Hematopoietic multipotent progenitor cell treated with erythropoietin and hydrocortisone succinate and interleukin-3 and kit ligand, for 4 days (in vitro differentiated cells): Measurements from ENCODE around the gene MMAB.
"Not testable (repeated sequence)": the region's sequence is repeated elsewhere in the genome, so short reads cannot be mapped to it uniquely, and the experiment has no call there.

Experiments used
- DNase-seq: peaks from one replicate; pipeline ENCODE4 v3.0.0-alpha.2; 2015

MMAB gene

DNA sequence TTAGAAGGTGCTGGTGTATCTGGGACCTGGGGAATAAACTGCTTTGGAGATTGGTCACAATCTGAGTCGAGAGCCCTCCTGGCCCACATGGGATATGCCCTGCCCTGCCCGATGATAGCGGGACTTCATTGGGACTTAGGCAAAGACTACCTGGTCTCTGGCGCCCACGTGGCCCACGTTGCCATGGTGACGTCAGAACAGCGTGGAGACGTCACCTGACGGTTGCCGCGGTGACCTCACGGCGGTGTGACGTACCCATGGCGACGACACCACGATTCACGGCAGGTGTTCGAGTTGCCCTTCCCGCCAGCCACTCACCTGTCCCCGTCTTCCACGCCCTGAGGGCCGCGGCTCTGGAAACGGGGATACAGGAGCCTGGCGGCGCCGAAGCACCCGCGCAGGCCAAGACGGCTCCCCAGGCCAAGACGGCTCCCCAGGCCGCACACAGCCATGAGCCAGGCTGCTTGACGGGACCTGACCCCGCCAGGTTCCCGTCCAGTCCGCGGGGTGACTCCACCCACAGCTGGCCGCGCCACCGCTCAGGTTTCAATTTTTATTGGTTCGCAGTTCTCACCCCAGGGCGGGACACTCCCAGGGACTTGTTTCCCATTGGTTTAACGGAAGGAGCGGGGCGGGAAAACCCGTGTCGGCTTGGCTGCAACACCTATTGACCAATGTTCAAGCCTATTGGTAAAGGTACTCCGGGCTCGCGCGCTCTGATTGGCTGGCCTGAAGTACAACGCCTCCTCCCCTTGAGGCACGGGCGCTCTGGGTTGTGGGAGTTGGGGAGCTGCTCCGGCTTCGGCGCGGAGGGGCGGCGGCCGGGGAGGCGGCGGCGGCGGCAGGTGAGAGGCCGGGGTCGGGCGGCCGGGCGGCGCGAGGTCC, at the start of gene MMAB, which contains the start of gene MVK:
Gene MMAB, minus strand, starts transcription at position 476 of the 885 bp plus-strand sequence. Its CDS starts 24 bp downstream, at position 452.
Gene MVK, plus strand, starts transcription at position 766 of the 885 bp plus-strand sequence. CDS start 1,029 bp downstream, outside the sequence.
- DNase-seq, result peak; percentile 100

DNA sequence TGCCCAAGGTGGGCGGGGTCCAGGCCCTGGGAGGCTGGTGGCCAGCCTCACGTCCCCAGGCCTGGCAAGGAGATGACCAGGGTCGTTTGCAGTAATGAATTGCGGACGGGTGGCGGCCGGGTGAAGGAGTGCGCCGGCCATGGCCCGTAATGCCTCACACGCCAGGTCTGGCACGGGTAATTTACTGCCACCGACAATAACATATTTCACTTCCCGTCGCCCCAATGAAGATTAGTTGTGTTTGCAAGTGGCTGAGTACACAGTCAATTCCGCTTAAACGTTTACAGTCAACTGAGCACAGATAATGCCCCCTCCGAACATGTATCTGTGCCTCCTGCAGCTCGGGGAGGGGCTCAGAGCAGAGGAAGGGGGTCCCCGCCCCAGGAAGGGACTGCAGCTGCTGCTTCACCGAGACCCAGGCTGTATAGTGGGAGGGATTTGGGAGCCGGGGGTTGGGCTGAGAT, 48.6 kb upstream of the MMAB start:
- DNase-seq, result no peak

DNA sequence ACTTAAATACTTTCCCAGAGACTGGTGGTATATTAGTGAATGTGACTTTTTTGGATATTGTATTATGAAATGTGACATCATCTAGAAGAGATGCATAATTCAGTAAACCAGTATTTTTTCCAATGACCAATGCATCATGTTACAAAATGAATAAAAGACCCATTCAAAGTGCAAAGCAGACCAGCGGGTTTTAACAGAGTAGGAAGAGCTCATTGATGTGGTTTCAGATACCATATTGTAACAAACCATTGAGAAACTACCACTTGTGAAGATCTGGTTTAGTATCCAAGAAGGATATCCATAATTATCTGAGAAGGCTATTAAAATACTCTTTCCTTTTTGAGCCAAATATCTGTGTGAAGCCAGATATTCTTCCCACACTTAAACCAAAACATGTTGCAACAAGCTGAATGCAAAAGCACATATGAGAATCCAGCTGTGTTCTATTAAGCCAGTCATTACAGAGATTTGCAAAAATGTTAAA, 47.9 kb upstream of the MMAB start:
- DNase-seq, result no peak

DNA sequence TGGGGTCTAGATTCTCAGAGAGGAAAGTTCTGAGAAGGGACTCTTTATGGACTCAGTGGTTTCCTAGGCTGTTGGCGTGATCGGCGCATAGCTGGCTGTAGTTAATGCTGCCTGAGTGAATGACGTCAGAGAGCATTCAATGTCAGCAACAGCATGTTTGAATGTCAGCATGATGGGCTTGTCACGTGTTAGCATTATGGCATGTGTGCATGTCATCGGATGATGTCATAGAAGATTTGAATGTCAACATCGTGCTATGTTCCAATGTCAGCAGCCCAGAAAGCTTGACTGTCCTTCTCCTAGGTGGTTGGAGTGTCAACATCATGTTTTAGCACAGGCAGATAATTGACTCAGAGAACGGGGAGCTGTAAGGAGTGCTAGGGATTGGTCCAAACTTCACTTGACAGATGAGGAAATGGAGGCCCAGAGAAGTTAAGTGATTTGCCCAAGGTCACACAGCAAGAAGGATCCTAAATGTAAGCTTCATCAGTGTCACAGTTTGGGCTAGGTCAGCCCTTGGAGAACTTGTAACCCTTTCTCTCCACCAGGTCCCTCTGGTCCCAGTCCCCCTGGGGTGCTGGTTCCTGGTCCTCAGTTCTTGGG, 45.8 kb upstream of the MMAB start:
- DNase-seq, result no peak

DNA sequence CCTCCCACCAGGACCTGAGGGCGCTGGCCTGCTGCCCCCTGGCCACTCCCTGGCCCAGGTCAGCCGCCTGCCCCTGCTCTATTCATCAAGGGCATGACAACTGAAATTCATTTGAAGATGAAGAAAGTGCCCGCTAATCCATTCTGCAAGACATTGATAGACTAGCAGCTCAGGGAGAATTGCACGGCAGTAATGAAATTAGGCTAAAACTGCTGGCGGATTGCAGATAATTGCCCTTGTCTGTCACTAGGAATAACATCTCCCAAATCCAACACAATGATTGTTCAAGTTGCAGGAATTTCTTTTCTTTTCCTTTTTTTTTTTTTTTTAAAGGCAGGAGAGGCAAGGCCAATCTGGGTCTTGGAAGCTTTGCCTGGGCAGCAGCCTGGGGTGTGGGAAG, 44.8 kb upstream of the MMAB start:
- DNase-seq, result no peak

DNA sequence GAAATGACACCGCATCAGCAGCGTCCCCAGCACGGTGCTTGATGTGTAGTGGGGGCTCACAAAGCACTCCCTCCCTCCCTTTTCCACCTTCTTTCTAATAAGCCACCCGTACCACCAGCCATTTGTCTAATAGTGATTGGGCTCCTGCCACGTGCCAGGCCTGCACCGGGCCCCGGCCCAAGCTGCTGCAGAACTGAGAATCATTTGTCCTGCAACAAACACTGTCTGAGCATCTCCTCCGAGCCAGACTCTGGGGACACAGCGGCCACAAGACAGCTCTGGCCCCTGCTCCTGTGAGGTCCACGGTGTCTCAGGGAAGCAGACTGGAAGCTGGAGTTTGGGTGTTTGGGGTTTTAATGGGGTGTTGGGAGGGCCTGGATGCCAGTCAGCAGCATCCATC, 44.2 kb upstream of the MMAB start:
- DNase-seq, result no peak

DNA sequence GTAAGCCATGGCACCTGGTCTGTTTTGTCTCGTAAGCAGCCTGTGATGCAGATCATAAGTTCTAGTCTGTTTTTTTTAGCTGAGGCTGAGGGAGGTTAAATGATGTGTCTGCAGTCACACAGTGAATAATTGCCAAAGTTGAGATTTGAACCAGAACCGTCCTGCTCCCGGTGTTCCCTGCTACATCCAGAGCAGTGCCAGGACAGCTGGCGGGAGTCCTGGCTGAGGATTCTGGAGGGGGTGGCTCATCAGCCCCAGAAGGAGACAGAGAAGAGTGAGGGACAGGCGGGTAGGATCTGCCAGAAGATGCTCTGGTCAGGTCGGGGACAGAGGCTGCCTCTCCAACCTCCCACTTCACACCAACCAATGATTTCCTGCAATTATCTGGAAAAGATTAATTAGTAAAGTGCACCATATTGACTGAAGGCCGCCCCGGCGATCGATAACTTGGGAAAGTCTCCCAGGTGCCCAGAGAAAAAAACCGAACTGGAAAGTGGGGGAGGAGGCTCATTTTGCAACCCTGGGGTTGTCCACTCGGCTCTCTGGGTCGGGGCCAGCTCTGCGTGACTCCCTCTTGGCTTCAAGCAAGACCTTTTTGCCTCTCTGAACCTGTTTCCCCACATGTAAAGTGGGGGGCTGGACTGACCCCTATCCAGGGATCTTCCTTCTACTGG, 42.4 kb upstream of the MMAB start:
- no peak for DNase-seq

DNA sequence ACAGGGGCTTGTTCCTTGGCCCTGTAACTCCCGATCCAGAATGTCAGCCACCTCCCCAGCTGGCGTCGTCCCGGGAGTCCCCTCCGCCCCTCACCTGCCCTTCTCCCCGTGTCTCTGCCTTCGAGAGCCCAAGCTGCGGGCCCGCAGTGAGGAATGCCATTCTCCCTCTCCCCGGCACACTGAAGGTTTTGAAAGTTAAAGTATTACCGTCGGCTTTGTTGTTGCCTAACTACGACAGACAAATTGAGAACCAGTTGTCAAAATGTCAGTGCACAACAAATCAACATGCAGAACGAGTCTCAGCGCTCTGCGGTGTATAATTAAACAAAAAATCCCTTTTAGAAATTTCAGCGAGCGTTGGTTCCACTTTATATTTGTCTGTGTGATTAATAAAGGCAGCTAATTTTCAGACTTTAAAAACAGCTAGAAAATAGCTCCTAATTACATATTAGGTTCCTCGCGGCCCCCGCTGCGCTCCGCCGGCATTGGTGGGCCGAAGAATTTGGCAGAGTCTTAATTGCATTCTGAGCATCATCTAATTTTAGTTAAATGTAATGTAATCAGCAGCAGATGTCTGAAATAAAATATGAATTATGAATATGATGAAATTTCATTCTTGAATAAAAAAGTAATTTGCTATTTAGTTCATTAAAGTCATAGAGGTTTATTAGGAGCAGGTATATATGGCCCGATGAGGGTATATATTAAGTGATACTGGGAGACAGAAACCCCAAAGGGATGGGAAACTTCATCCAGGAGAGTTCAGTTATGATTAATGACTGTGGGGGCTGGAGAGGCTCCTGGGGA, 40.5 kb upstream of the MMAB start:
- DNase-seq, result no peak

DNA sequence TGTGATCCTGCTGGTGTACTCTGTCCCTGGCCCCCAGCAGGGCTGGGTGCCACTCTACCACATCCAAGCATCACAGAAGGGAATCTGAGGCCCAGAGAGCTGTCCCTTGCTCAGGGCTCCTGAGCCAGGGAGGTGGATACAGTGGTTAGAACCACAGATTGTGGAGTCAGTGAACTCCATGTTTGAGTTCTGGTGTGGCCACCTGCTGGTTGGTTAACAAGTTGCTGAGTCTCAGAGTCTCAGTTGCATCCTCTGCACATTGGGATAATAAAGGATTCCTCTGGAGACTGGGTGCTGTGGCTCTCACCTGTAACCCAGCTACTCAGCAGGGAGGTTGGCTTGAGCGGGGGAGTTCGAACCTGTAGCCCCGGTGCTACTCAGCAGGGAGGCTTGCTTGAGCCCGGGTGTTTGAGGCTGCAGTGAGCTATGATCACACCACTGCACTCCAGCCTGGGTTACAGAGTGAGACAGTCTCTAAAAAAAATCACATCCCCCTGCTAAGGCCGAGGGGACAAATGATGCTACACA, 39.7 kb upstream of the MMAB start:
- peak; percentile 47 for DNase-seq

DNA sequence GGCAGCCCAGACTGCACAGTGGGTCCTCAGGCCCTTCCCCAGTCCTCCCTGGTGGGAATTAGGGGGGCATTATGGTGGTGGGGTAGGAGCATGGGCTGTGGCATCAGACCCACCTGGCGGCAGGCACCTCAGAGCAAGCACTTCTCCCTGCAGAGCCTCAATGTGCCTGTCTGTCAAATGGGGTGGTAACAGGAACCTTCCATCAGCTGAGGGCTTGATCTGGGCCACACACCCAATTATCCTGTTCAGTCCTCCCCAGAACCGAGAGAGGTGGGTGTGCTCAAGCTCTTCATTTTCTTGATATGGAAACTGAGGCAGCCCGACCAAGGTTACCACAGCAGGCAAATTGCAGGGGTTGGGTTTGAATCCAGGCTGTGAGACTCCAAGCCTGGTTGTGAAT, 38.7 kb upstream of the MMAB start:
- DNase-seq, result no peak

DNA sequence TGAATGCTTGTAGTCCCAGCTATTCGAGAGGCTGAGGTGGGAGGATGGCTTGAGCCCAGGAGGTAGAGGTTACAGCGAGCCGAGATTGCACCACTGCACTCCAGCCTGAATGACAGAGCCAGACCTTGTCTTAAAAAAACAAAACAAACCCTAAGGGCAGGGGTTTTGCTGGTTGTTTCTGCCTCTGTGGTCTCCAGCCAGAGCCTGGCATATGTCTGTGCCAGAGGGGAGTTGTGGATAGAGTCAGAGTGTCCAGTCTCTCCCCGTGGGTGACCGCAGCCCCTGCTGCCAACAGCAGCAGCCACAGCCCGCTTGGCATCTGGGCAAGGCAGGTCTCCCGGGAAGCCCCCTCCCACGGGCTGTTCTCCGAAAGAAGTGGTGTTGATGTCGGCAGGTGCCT, 37.9 kb upstream of the MMAB start:
- no peak for DNase-seq

DNA sequence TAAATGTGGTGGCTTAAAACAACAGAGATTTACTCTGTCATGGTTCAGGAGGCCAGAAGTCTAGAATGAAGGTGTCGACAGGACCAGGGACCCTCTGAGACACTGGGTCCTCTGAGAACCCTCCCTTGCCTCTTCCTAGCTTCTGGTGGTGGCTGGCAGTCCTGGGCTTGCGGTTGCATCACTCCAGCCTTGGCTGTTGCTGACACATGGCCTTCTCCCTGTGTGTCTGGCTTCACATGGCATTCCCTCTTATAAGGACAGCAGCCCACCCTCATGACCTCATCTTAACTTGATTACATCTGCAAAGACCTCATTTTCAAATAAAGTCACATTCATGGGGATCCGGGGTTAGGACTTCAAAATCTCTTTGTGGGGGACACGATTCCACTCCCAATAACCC, 37.2 kb upstream of the MMAB start:
- DNase-seq, result no peak

DNA sequence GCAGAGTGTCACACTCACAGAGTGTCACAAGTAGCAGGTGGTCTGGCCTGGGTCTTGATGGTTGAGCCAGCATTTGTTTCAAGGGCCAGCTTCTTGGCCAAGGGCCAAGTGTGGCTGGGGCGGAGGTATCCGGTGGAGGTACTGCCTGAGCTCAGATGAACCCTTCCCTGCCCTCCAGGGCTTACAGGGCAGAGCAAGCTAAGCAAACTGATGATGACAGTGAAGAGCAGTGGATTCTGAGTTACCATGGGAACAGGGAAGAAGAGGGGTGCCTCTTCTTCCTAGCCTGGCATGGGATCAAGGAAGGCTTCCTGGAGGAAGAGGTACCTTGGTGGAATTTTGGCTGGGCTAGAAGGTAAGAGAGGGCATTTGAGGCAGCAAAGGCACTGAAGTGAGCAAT, 36.0 kb upstream of the MMAB start:
- no peak for DNase-seq

DNA sequence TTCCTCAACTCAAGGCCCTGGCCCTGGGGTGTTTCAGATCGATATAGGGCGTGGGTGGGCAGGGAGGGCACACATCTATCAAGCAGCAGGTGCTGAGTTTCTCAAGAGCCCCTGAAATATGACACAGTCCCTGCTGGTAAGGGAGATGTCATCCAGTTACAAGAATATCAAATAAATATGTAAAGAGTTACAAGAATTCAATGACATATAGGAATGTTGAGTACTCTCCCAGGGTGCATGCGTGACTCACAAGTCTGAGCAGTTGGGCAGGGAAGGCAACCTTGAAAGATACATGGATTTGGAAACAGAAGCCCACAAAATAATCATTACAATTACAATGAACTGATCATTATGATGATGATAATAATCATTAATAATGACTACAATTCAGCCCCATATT, 35.5 kb upstream of the MMAB start:
- no peak for DNase-seq

DNA sequence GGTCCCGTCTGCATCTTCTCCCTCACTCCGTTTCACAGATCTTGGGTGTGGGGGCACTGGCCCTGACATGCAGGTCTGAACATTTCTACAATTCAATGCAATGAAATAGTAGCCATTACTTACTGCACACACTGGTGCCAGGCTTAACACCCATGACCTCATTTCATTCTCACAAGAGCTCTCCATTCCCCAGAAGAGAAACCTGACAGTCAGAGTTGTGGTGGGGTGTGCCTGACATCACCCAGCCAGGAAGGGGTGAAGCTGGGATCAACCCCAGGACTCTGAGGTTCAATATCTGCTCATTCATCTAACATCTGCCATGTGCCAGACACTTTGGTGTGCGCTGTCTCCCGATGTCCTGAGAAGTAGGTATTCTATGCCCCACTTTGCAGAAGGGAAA, 35.0 kb upstream of the MMAB start:
- DNase-seq, result no peak

DNA sequence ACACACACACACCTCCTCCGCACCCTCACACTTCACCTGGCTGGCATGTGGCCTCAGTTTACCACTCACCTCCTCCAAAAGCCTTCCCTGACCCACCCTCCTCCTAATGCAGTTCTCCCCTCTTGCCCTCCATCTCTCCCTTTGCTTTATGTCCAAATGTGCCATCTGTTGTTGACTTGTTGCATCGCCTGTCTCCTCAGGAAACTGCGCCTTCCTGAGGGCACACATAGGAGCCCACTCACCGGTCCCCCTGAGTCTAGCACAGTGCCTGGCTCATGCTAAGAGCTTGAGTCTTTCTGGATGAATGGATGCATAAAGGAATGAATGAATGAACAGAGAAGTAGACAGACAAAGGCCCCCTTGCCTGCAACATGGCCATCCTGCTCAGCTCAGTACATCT, 34.3 kb upstream of the MMAB start:
- no peak for DNase-seq

DNA sequence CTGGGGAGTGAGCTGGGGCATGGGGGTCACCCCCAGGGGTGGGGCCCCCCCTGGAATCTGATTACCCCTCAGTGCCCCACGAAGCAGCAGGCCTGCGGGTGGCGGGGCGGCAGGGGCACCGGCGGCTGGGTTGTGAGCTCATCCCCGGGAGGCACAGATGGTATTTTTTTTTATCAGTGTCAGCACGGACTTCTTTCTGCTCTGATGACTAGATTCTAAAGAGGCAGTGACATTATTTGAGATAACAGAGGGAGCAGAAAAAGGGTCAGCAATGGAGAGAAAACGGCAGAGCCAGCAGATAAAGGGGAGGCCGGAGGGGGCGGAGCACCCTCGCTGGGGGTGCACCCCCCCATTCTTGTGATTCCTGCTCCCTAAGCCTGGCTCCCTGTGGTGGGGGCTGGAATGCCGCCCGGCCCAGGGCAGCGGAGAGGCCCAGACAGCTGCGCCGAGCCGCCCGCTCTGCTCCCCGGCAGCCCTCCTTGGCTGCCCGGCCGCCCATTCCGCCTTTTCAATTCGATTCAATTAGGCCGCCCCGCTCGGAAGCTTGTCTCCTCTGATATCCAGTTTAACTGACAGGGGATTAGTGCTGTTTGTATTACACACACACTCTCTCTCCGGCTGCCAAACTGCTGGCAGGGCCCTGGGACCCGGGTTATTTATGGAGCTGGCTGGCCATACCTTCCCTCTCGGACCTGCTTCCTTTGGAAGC, 33.2 kb upstream of the MMAB start:
- DNase-seq, result peak; percentile 38

DNA sequence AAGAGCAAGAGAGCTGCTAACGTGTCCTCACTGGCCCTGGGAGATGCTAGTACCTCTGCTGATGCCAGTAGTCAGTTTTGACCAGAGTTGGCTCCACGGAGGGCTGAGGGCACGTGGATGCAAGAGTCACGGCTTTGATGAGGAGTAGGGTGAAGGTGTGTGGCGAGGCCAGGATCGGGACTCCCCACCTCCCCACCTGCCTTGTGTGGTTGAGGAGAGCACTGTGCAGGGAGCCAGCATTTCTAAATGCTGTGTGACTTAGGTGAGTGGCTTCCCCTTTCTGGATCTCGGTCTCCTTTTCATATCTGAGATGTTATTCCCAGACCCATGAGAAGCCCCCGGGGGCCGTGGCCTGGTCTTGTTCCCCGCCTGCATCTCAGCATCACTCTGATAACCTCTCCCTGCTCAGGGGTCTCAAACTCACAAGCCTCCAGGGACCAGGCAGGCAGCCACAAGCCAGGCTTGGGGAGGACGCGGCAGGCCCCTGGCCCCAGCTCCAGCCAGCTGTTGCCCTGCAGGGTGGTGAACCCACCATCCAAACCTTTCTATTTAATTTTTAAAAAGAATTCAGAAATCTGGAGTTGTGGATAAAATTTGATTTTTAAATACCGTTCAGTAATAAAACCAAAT, 32.4 kb upstream of the MMAB start:
- no peak for DNase-seq

DNA sequence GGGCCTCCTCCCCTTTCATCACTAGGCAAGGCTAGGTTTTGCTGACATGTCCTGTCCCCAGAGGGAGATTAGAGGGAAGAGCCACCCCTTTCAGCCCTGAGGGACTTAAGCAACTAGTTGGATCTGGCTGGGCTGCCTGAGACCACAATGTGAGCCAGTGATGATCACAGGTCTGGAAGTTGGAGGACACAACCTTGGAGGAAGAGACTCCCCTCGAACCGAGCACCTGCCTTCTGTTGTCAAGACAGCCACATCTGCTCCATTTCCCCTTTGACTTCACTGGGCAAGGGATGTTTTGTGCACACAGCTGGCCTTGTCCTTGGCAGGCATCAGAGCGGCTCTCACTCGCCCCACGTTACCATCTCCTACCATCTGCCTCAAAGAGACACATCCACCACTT, 31.7 kb upstream of the MMAB start:
- DNase-seq, result no peak

DNA sequence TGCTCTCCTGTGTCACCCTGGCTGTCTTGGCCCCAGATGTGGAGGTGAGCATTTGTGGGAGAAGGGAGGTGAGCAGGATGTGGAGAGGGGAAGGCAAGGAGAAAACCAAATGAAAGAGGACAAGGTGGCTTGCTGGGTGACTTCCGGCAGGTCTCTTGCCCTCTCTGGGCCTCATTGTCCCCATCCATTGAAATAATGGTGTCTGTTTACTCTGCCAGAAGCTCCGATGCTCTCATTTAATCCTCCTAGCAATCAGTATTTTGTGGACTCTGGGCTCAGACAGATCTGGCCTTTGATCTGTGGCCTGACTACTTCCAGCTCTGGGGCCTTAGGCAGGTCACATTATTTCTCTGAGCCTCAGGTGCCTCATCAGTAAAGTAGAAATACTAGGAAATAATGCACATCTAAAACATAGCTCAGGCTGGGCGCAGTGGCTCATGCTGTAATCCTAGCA, 30.9 kb upstream of the MMAB start:
- DNase-seq, result no peak

DNA sequence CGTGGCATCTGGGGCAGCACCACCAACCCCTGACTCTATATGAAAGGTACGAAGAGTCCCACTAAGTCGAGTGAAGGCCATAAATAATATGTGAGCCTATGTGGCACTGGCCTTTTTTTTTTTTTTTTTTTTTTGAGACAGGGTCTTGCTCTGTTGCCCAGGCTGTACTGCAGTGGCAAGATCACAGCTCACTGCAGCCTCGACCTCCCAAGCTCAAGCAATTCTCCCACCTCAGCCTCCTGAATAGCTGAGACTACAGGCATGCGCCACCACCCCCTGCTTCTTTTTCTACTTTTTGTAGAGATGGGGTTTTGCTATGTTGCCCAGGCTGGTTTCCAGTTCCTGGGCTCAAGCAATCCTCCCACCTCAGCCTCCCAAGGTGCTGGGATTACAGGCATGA, 28.8 kb upstream of the MMAB start:
- DNase-seq, result not testable (repeated sequence)
